ENCODE results near the gene EXOC3.

- TF ChIP-seq CTCF (conservative IDR thresholded peaks at IDR 0.05; ENCODE audit: low read length) (no peak), EZH2phosphoT487 (IDR thresholded peaks at IDR 0.05; ENCODE audit: borderline replicate concordance) (no peak)
These were observed 2.6 kb downstream of the EXOC3 start for GRCh38 chr5:445591-445990.
